Hematopoietic multipotent progenitor cell treated with erythropoietin and hydrocortisone succinate and interleukin-3 and kit ligand, for 17 days (in vitro differentiated cells): Measurements from ENCODE around the gene MEPE.

Experiments used
- DNase-seq: peaks from one replicate; pipeline ENCODE4 v3.0.0-alpha.2; 2015; ENCODE audit warnings: low spot score

MEPE gene

GRCh38 chr4:87832669-87833068 is at the start of gene MEPE:
TSS of gene MEPE (plus strand) at chr4:87832969. CDS start at chr4:87834715, 1,746 bp downstream.
- DNase-seq: no peak

GRCh38 chr4:87783781-87784180 is 49.0 kb upstream of the MEPE start:
- no peak for DNase-seq

- no peak for DNase-seq
Observed at GRCh38 chr4:87785731-87786509, 46.8 kb upstream of the MEPE start.

GRCh38 chr4:87799301-87800113 is 33.3 kb upstream of the MEPE start, which contains the start of gene IBSP:
TSS of gene IBSP (plus strand) at chr4:87799554. CDS start at chr4:87802362, 2,808 bp downstream.
- no peak for DNase-seq

GRCh38 chr4:87802858-87803257 is 29.9 kb upstream of the MEPE start:
- DNase-seq: no peak

GRCh38 chr4:87803421-87803820 is 29.3 kb upstream of the MEPE start:
- no peak for DNase-seq

GRCh38 chr4:87804871-87805270 is 27.9 kb upstream of the MEPE start:
- no peak for DNase-seq

- DNase-seq: no peak
Observed at GRCh38 chr4:87805971-87806370, 26.8 kb upstream of the MEPE start.

- DNase-seq: no peak
Observed at GRCh38 chr4:87806520-87806919, 26.2 kb upstream of the MEPE start.

- DNase-seq: no peak
Observed at GRCh38 chr4:87807402-87807801, 25.4 kb upstream of the MEPE start.

GRCh38 chr4:87811977-87812376 is 20.8 kb upstream of the MEPE start:
- DNase-seq: no peak

- no peak for DNase-seq
Observed at GRCh38 chr4:87819281-87819919, 13.4 kb upstream of the MEPE start.

GRCh38 chr4:87823200-87823599 is 9.6 kb upstream of the MEPE start:
- no peak for DNase-seq

GRCh38 chr4:87823724-87824123 is 9.0 kb upstream of the MEPE start:
- DNase-seq: no peak

GRCh38 chr4:87824352-87824751 is 8.4 kb upstream of the MEPE start:
- no peak for DNase-seq

GRCh38 chr4:87834401-87834800 is 1.6 kb downstream of the MEPE start:
- no peak for DNase-seq

- DNase-seq: no peak
Observed at GRCh38 chr4:87835197-87835596, 2.4 kb downstream of the MEPE start.

- no peak for DNase-seq
Observed at GRCh38 chr4:87835743-87836142, 3.0 kb downstream of the MEPE start.

- DNase-seq: no peak
Observed at GRCh38 chr4:87838205-87838604, 5.4 kb downstream of the MEPE start.

- DNase-seq: no peak
Observed at GRCh38 chr4:87838890-87839591, 6.3 kb downstream of the MEPE start.

- no peak for DNase-seq
Observed at GRCh38 chr4:87839592-87839946, 6.8 kb downstream of the MEPE start.

GRCh38 chr4:87840149-87840548 is 7.4 kb downstream of the MEPE start:
- DNase-seq: no peak
